ELR (cell line): ENCODE measurements around the gene SMIM24.
"Not testable (repeated sequence)": the region's sequence is repeated elsewhere in the genome, so short reads cannot be mapped to it uniquely, and the experiment has no call there.

Experiments
- DNase-seq: peaks from one replicate; pipeline ENCODE4 v3.0.0-alpha.2; 2015; ENCODE audit warnings: low read depth

The SMIM24 gene

GRCh38 chr19:3480383-3481091 is at the start of gene SMIM24:
Gene SMIM24 (minus strand): TSS chr19:3480525. CDS start chr19:3480463, 62 bp downstream.
- DNase-seq = no peak

GRCh38 chr19:3529299-3529698 is 49.0 kb upstream of the SMIM24 start:
- not testable (repeated sequence) for DNase-seq

- no peak for DNase-seq
These were observed 48.4 kb upstream of the SMIM24 start for GRCh38 chr19:3528539-3529211.

GRCh38 chr19:3528080-3528479 is 47.8 kb upstream of the SMIM24 start:
- no peak for DNase-seq

GRCh38 chr19:3527238-3527910 is 47.0 kb upstream of the SMIM24 start:
- no peak for DNase-seq

- no peak for DNase-seq
These were observed 46.3 kb upstream of the SMIM24 start for GRCh38 chr19:3526507-3527237.

- no peak for DNase-seq
These were observed 44.7 kb upstream of the SMIM24 start for GRCh38 chr19:3524904-3525451.

- DNase-seq = no peak
These were observed 43.9 kb upstream of the SMIM24 start for GRCh38 chr19:3524078-3524842.

DNA sequence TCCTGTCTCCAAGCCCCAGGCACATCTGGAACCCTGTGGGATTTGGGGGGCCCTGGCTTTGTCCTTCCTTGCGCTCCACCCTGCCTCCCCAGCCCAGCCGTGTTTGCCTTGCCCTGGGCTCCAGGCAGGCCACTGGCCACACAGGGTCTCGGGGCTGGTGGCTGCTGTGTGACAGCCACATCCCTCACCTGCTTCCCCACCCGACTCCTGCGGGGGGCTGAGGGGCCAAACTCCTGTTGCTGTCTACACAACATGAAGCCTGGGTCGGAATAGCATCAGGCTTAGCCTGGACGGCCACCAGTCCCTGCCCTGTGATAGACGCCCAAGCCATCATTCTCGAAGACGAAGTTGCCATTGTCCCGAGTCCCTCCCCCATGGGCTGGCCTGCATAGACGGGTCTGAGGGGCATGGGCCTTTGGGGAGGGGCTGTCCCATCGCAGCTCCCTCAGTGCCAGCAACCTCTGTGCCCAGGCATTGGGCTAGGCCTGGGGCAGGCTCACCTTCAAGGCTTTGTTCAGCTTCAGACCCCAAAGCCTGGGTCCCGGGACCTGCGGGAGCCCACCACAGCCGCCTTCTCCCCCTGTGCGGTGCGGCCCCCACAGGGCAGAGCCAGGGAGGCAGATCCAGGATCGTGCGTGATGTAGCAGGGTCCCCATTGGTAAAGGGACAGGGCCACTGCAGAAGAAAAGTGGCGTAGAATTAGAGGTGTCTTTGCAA is 43.2 kb upstream of the SMIM24 start:
- DNase-seq = no peak

DNA sequence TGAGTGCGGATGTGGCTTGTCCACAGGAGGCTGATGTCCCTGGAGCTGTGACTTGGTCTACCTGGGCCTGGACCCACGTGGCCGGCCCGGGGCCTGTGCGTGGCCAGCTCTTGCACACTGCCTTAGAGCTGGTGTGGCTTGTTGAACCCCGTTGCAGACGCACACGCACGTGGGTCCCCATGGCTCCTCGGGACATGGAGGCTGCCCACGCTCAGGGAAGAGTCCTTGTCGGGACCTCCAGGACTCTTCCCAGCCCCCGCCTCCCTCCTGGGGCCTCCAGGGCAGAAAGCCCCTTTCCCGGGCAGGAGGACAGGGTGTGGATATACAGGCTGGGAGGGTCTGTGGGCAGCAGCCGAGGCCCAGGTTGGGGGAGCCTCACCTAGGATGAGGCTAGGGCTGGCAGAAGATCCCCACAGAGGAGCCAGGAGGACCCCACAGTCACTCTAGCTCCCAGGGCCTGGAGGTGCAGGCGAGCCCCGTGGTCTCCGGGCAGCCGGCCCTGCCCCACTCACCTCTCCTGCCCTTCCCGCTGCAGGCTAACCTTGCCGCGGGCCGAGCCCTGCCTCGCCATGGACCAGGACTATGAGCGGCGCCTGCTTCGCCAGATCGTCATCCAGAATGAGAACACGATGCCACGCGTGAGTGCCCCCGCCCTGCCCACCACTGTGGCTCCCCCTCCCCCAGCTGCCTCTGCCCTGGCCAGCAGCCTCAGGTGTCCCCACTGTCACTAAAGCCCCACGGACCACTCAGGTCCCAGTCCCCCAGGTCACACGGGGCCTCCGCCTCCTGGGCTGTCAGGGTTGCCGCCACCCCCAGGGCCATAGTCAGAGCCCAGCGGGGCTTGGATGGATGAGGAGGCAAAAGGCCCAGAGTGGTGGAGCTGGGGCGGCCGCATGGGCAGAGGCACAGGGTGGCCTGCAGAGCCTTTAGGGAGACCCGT is 42.4 kb upstream of the SMIM24 start:
- no peak for DNase-seq

GRCh38 chr19:3521104-3521445 is 40.8 kb upstream of the SMIM24 start:
- no peak for DNase-seq

- no peak for DNase-seq
These were observed 40.1 kb upstream of the SMIM24 start for GRCh38 chr19:3520166-3521103.

DNA sequence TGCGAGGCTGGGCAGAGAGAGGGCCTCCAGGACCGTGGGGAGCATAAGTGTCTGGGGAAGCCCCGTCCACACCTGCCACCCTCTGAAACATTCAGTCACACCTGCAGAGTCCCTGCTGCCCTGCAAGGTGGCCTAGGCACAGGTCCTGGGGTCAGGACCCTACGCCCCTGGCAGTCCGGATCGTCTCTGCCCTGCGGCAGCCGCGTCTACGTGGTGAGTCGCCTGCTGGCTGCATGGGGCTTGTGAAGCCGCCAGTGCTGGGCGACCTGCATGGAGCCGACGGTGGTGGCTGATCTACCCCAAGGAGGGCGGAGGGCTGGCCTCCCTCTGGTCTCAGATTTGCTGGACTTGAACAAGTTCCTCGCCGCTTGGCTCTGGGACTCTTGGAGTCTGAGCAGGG is 38.8 kb upstream of the SMIM24 start:
- DNase-seq = no peak

DNA sequence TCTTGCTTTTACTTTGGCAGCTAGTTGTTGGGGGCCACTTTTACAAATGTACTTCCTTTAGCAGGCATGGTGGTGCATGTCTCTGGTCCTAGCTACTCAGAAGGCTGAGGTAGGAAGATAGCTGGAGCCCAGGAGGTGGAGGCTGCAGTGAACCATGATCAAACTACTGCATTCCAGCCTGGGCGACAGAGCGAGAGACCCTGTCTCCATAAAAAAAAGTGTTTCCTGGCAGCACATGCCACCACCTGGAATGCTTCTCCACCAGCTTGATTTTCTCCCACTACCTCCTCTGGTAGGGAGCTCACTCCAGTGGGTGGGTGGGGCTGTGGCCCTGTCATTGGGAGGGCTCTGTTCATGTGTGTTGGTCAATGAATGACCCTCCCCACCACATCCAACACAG is 38.3 kb upstream of the SMIM24 start:
- DNase-seq = no peak

DNA sequence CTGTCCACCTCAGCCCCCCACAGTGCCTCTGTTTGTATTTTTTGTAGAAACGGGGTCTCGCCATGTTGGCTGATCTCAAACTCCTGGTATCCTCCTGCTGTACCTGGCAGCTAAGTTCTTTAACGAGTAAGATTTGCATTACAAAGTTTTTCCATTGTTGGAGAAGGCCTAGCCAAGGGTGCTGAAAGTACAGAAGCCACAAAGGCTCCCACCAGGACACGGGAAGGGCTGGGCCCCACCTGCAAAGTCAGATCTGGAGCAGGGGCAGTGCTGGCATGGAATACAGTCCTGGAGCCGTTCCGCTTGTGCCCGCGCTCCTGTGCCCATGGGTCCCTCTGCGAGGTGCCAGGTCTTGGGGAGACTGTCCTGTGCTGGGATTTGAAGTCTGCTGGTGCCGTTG is 37.9 kb upstream of the SMIM24 start:
- DNase-seq = no peak

GRCh38 chr19:3517638-3518037 is 37.3 kb upstream of the SMIM24 start:
- no peak for DNase-seq

DNA sequence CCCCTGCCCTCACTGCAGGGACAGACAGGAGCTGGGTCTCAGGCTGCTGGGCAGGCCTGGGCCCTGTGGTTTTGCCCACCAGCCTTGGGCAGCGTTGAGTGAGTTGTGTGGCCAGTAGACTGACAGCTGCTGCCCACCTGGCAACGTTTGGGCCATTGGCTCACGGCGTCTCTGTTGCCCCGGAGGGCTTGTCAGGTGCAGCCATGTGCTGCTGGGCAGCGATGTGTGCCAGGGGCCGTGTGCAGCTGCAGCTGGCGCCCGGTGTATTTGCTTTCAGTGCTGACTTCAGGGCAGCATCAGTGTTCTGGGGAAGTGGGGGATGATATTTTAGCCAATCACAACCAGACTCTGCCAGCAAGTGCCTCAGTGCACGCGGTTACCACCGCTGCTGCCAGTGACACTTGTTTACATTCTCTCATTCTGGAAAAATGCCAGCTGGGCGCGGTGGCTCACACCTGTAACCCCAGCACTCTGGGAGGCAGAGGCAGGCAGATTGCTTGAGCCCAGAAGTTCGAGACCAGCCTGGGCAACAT is 36.4 kb upstream of the SMIM24 start:
- no peak for DNase-seq

DNA sequence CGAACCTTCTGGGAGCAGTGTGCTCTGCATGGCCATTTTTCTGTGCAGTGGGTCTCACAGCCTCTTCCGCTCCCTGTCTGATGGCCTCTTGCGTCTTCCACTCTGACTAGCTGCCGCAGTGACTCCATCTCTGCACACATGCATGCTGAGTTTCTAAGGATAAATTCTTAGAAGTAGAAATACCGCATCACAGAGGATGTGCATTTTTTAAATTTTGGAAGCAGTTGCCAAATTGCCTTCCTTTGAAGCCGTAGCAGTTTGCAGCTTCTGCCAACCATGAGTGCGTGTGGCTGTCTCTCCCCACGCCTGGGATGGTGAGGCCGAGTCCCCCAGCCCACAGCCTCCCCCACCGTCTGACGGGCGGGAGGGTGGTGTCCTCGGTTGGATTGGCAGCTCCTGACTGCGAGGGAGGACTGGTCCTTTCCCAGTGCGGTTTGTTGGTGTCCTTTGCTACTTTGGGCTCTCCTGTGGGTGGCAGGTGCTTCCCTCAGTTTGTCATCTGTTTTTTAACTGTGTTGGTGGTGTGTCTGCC is 35.6 kb upstream of the SMIM24 start:
- DNase-seq = no peak
